Measurements from ENCODE around the gene HNRNPA3.
A peak's percentile ranks its signal among the peaks of the same experiment; 100 is the strongest.
"Not testable (repeated sequence)": the region's sequence is repeated elsewhere in the genome, so short reads cannot be mapped to it uniquely, and the experiment has no call there.

The HNRNPA3 gene

GRCh38 chr2:177256695-177257094, 44.1 kb downstream of the HNRNPA3 start:
- DNase-seq: no peak

GRCh38 chr2:177257471-177257870, 44.9 kb downstream of the HNRNPA3 start:
- DNase-seq: no peak

GRCh38 chr2:177258059-177258458, 45.5 kb downstream of the HNRNPA3 start:
- no peak for DNase-seq

GRCh38 chr2:177260379-177260778, 47.8 kb downstream of the HNRNPA3 start:
- no peak for DNase-seq

- DNase-seq: no peak
Measured at GRCh38 chr2:177261116-177262060, 48.8 kb downstream of the HNRNPA3 start.

GRCh38 chr2:177262092-177262491, 49.5 kb downstream of the HNRNPA3 start:
- DNase-seq: no peak

- no peak for DNase-seq
Measured at GRCh38 chr2:177262958-177263450, 50.4 kb downstream of the HNRNPA3 start.

- DNase-seq: peak; percentile 93
Measured at GRCh38 chr2:177263451-177264208, 51.0 kb downstream of the HNRNPA3 start.

- DNase-seq: no peak
Measured at GRCh38 chr2:177264209-177264692, 51.7 kb downstream of the HNRNPA3 start.

- DNase-seq: peak; percentile 93
Measured at GRCh38 chr2:177264693-177265587, 52.3 kb downstream of the HNRNPA3 start, which contains the start of gene NFE2L2. NFE2L2 (minus strand) TSS chr2:177264727; CDS start chr2:177264576, 151 bp downstream.

GRCh38 chr2:177265824-177266817, 53.5 kb downstream of the HNRNPA3 start:
- peak; percentile 54 for DNase-seq

GRCh38 chr2:177266955-177267354, 54.4 kb downstream of the HNRNPA3 start:
- DNase-seq: not testable (repeated sequence)

- DNase-seq: no peak
Measured at GRCh38 chr2:177268187-177268871, 55.7 kb downstream of the HNRNPA3 start.

- no peak for DNase-seq
Measured at GRCh38 chr2:177268901-177269300, 56.3 kb downstream of the HNRNPA3 start.

- DNase-seq: no peak
Measured at GRCh38 chr2:177270531-177270930, 57.9 kb downstream of the HNRNPA3 start.

- no peak for DNase-seq
Measured at GRCh38 chr2:177271981-177272666, 59.5 kb downstream of the HNRNPA3 start.

- DNase-seq: no peak
Measured at GRCh38 chr2:177272765-177273164, 60.2 kb downstream of the HNRNPA3 start.

- no peak for DNase-seq
Measured at GRCh38 chr2:177273408-177273807, 60.8 kb downstream of the HNRNPA3 start.

All from CD4-positive, alpha-beta T cell treated with Interleukin-21 for 1 hour (primary cell).